IMR-90 (cell line): ENCODE results near the gene TERB1. TPM values are rescaled to one million over a fixed set of nuclear protein-coding genes. Genes with fewer than 3 reads are reported as not detected.

Experiments
- ATAC-seq: fragments of 200-7000 bp; cut with Tn5 transposase; 2 replicates; pipeline ENCODE4 v1.9.1; 2020; ENCODE audit warnings: low read depth, mild to moderate bottlenecking, moderate library complexity
- BruUV-seq: library from RNA; stranded (reverse); fragments of 400-500 nt; replicated peaks from 2 replicates; lab custom pipeline; 2021; lab: Mats Ljungman, UMichigan
- CTCF ChIA-PET: fragments of 300-600 bp; formaldehyde crosslinking; extraction: SDS; loops from one replicate; lab custom pipeline; 2021; ENCODE audit warnings: antibody characterized with exemption; lab: Yijun Ruan, JAX
- POLR2A ChIA-PET: fragments of 300-600 bp; sonication (Branson Sonifier 250); formaldehyde crosslinking; loops from one replicate; lab custom pipeline; 2022; ENCODE audit warnings: antibody characterized with exemption; ENCODE audit not compliant: unreplicated experiment; lab: Charles Lee
- DNase-seq: peaks from one replicate; pipeline ENCODE4 v3.0.0; 2013
- H2AFZ ChIP-seq: replicated peaks from 2 replicates; pipeline ENCODE3; 2013; ENCODE audit warnings: low read length, mild to moderate bottlenecking; ENCODE audit not compliant: poor library complexity
- H2AK5ac ChIP-seq: 2 replicates; pipeline ENCODE4 v1.6.1; 2013; ENCODE audit warnings: low read depth, low read length, inconsistent platforms
- H2AK9ac ChIP-seq: replicated peaks from 2 replicates; pipeline ENCODE3; 2013; ENCODE audit warnings: mild to moderate bottlenecking, low read depth, low read length, moderate library complexity; ENCODE audit not compliant: poor library complexity
- H2BK120ac ChIP-seq: 2 replicates; pipeline ENCODE4 v1.6.1; 2013; ENCODE audit warnings: low read depth, low read length, inconsistent platforms
- H2BK15ac ChIP-seq: 3 replicates; pipeline ENCODE4 v1.6.1; 2013; ENCODE audit warnings: low read depth, low read length, inconsistent platforms
- H2BK20ac ChIP-seq: 2 replicates; pipeline ENCODE4 v1.6.1; 2013; ENCODE audit warnings: low read depth, mild to moderate bottlenecking, inconsistent platforms, low read length, moderate library complexity
- H2BK5ac ChIP-seq: 2 replicates; pipeline ENCODE4 v1.6.1; 2013; ENCODE audit warnings: mild to moderate bottlenecking, low read depth, low read length, inconsistent platforms; ENCODE audit not compliant: poor library complexity, severe bottlenecking
- H3K14ac ChIP-seq: replicated peaks from 2 replicates; pipeline ENCODE4 v1.6.1; 2013; ENCODE audit warnings: low read depth, low read length, inconsistent platforms
- H3K18ac ChIP-seq: 2 replicates; pipeline ENCODE4 v1.6.1; 2013; ENCODE audit warnings: low read depth, low read length, control low read depth
- H3K23ac ChIP-seq: 2 replicates; pipeline ENCODE4 v1.6.1; 2013; ENCODE audit warnings: low read depth, low read length, inconsistent platforms
- H3K27ac ChIP-seq: 2 replicates; pipeline ENCODE4 v1.5.1; 2013; ENCODE audit warnings: mild to moderate bottlenecking, control low read depth, low read length; ENCODE audit not compliant: insufficient read depth
- H3K27me3 ChIP-seq: 2 replicates; pipeline ENCODE4 v1.6.1; 2013; ENCODE audit warnings: low read length; ENCODE audit not compliant: control insufficient read depth, insufficient read depth
- H3K36me3 ChIP-seq: 2 replicates; pipeline ENCODE4 v1.6.1; 2013; ENCODE audit warnings: low read length, mixed read lengths; ENCODE audit not compliant: control insufficient read depth, insufficient read depth
- H3K4ac ChIP-seq: 2 replicates; pipeline ENCODE4 v1.6.1; 2013; ENCODE audit warnings: low read depth, low read length, inconsistent platforms
- H3K4me1 ChIP-seq: 2 replicates; pipeline ENCODE4 v1.6.1; 2013; ENCODE audit warnings: low read length, mixed read lengths; ENCODE audit not compliant: control insufficient read depth, insufficient read depth
- H3K4me2 ChIP-seq: 2 replicates; pipeline ENCODE4 v1.6.1; 2013; ENCODE audit warnings: low read depth, mild to moderate bottlenecking, control low read depth, low read length, moderate library complexity
- H3K4me3 ChIP-seq: 2 replicates; pipeline ENCODE4 v1.5.1; 2013; ENCODE audit warnings: low read depth, mild to moderate bottlenecking, control low read depth, low read length, moderate library complexity; ENCODE audit not compliant: insufficient read depth
- H3K56ac ChIP-seq: 2 replicates; pipeline ENCODE4 v1.6.1; 2013; ENCODE audit warnings: low read length, inconsistent platforms; ENCODE audit not compliant: insufficient read depth; ENCODE audit errors: extremely low read depth
- H3K79me1 ChIP-seq, 2 experiments: 2 replicates each; pipeline ENCODE4 v1.6.1; 2013; ENCODE audit warnings: low read length in 2 of 2, inconsistent platforms in 1 of 2, low read depth in 1 of 2
- H3K9ac ChIP-seq: 2 replicates; pipeline ENCODE4 v1.6.1; 2013; ENCODE audit warnings: low read depth, low read length, control low read depth
- H3K9me1 ChIP-seq: 2 replicates; pipeline ENCODE4 v1.6.1; 2013; ENCODE audit warnings: low read length, inconsistent platforms; ENCODE audit not compliant: insufficient read depth
- H3K9me3 ChIP-seq: 2 replicates; pipeline ENCODE4 v1.6.1; 2013; ENCODE audit warnings: low read length; ENCODE audit not compliant: control insufficient read depth, insufficient read depth
- H4K20me1 ChIP-seq: 2 replicates; pipeline ENCODE4 v1.6.1; 2013; ENCODE audit warnings: low read length, inconsistent platforms; ENCODE audit not compliant: insufficient read depth
- H4K5ac ChIP-seq: 2 replicates; pipeline ENCODE4 v1.6.1; 2013; ENCODE audit warnings: mild to moderate bottlenecking, low read depth, low read length, control low read depth
- H4K8ac ChIP-seq, 2 experiments: 2 replicates each; pipeline ENCODE4 v1.6.1; 2013; ENCODE audit warnings: low read depth in 2 of 2, low read length in 2 of 2, control low read depth in 1 of 2, inconsistent platforms in 1 of 2
- H4K91ac ChIP-seq: 2 replicates; pipeline ENCODE4 v1.6.1; 2013; ENCODE audit warnings: low read depth, low read length, inconsistent platforms; ENCODE audit not compliant: insufficient read depth
- CTCF ChIP-seq: conservative IDR thresholded peaks from 2 replicates; pipeline ENCODE4 v1.5.1; 2012; ENCODE audit warnings: mild to moderate bottlenecking, low read depth, low read length, improper control_type of control experiment
- MAFK ChIP-seq: IDR thresholded peaks from 2 replicates; pipeline ENCODE4 v1.6.1; 2012; ENCODE audit warnings: low read depth, low read length, improper control_type of control experiment
- MXI1 ChIP-seq: IDR thresholded peaks from 2 replicates; pipeline ENCODE4 v1.6.1; 2012; ENCODE audit warnings: low read depth, mild to moderate bottlenecking, low read length, moderate library complexity, borderline replicate concordance
- RAD21 ChIP-seq: IDR thresholded peaks from 2 replicates; pipeline ENCODE4 v1.6.1; 2012; ENCODE audit warnings: low read length, improper control_type of control experiment
- SMC3 ChIP-seq: fragments of 150-350 bp; IDR thresholded peaks from 2 replicates; pipeline ENCODE4 v1.6.1; 2016; ENCODE audit warnings: low read depth, mild to moderate bottlenecking, antibody characterized with exemption, low read length, moderate library complexity
- WGBS, 2 experiments: methylation state at CpG; one replicate each; pipeline versions ENCODE4 v1.1.5 to v1.1.7; 2013; ENCODE audit warnings: missing lambda C conversion rate in 2 of 2; ENCODE audit not compliant: insufficient read length in 1 of 2; ENCODE audit errors: extremely low coverage in 2 of 2; 5-methylcytosine and 5-hydroxymethylcytosine counted together
- dilution Hi-C: fragments of 300-500 bp; cut with HindIII; formaldehyde crosslinking; loops from one replicate; pipeline ENCODE4 v1.14.3; 2018; ENCODE audit warnings: low sequenced_read_pairs; ENCODE audit not compliant: unreplicated experiment
- in situ Hi-C: fragments of 300-500 bp; cut with MboI; formaldehyde crosslinking; loops from 3 replicates; pipeline ENCODE4 v1.14.3; 2019; ENCODE audit warnings: low sequenced_read_pairs, inconsistent platforms, mixed read lengths
- intact Hi-C: fragments of 100-400 bp; cut with micrococcal nuclease; formaldehyde crosslinking; loops from 2 replicates; pipeline ENCODE4 v1.10.0; 2022
- polyA plus RNA-seq, 3 experiments: library from polyadenylated mRNA; depleted of rRNA; stranded (reverse); fragments of >200 nt; gene quantifications; 2 replicates each; pipeline ENCODE4 v1.2.3, GENCODE V29; 2012; ENCODE audit warnings: low replicate concordance in 1 of 3
- total RNA-seq: library from RNA; depleted of rRNA; stranded (reverse); fragments of >200 nt; gene quantifications from 2 replicates; pipeline ENCODE4 v1.2.3, GENCODE V29; 2012

TERB1 gene
- total and polyA plus RNA-seq, 2 of the 4 experiments (the other 2 are of a cell fraction): not detected

GRCh38 chr16:66719246-66719645 lies 82.1 kb downstream of the TERB1 start:
- Histone ChIP-seq H3K9ac (no peak overlapping the region), H3K4me2 (no peak overlapping the region), H2BK120ac (no peak overlapping the region), H3K27ac (no peak overlapping the region), H3K36me3 (peaks cover 18% of the 10 kb centered on the region), H3K23ac (no peak overlapping the region), H4K5ac (no peak overlapping the region), H3K4ac (no peak overlapping the region), H3K27me3 (no peaks in the 10 kb centered on the region), H4K91ac (no peak overlapping the region), H4K8ac (no peak overlapping the region), H3K9me1 (peaks cover 6% of the 10 kb centered on the region), H2AFZ (no peak overlapping the region), H3K9me3 (no peaks in the 10 kb centered on the region), H3K4me3 (no peak overlapping the region), H3K79me1 (peaks cover 5 to 10% of the 10 kb centered on the region in 2 experiments; a peak in 1 of 4 replicates), H2AK9ac (no peak overlapping the region), H2BK15ac (no peak overlapping the region), H3K4me1 (peaks cover 7% of the 10 kb centered on the region), H2BK5ac (no peak overlapping the region), H2AK5ac (no peak overlapping the region), H3K14ac (no peak overlapping the region), H3K18ac (no peak overlapping the region), H4K20me1 (peaks cover 6% of the 10 kb centered on the region; the same call in 1 of the 2 replicates), H3K56ac (no peak overlapping the region), H2BK20ac (no peak overlapping the region)
- intact Hi-C loops (no loop called here), dilution Hi-C loops (no loop called here), in situ Hi-C loops (no loop called here)
- CTCF ChIA-PET: no interaction called here
- ATAC-seq (no peak), DNase-seq (no peak)
- WGBS, 2 experiments: 100% methylated on average over 1 of the region's 4 CpGs; no CpG with 5 or more reads in 1 of the 2 experiments
- BruUV-seq: no TSS peak
- TF ChIP-seq MXI1: no peak
- no peak for TF ChIP-seq MAFK
- TF ChIP-seq CTCF: no peak
- no peak for TF ChIP-seq SMC3
- no peak for TF ChIP-seq RAD21
- POLR2A ChIA-PET: no interaction called here
